NCI-H2107 treated with DMSO at 0.1 percent for 48 hours (cell line): ENCODE data around the gene CTDSPL2.
A peak's percentile ranks its signal among the peaks of the same experiment; 100 is the strongest.
"Not testable (repeated sequence)": the region's sequence is repeated elsewhere in the genome, so short reads cannot be mapped to it uniquely, and the experiment has no call there.

Source experiments
- DNase-seq: peaks from one replicate; lab custom pipeline; 2025; ENCODE audit not compliant: unreplicated experiment; lab: John Stamatoyannopoulos, UW

The CTDSPL2 gene

DNA sequence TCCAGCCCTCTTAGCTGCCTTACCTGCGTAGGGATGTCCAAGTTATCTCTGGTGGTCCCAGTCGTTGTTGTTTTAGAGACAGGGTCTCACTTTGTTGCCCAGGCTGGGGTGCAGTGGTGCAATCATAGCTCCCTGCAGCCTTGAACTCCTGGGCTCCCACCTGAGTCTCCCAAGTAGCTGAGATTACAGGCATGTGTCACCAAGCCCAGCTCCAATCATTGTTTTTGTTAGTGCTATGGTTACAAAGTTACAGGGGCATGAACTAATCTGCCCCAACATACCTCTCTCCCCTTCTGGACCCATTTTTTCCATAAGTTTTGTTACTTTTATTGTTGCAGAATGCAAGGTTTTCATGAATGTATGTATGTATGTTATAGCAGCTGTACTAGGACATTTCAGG lies 54.7 kb downstream of the CTDSPL2 start:
- DNase-seq, result no peak

DNA sequence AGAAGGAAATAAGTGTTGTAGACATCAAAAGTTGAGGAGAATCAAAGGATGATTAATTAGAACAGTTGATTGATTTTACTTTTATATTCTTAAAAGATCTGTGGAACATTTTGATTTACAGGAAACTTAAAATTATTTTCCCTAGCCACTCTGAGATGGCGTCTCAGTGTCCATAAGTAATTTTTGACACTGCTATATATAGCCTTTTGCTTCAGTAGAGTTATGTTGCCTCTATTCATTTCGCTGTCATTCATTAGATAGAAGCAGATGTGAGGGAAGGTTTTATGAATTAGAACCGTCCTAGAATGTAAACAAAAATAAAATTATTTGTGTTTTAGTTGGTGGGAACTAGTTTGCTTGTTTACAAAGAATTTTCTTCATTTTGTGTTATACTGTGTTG lies 58.5 kb downstream of the CTDSPL2 start:
- DNase-seq, result no peak

DNA sequence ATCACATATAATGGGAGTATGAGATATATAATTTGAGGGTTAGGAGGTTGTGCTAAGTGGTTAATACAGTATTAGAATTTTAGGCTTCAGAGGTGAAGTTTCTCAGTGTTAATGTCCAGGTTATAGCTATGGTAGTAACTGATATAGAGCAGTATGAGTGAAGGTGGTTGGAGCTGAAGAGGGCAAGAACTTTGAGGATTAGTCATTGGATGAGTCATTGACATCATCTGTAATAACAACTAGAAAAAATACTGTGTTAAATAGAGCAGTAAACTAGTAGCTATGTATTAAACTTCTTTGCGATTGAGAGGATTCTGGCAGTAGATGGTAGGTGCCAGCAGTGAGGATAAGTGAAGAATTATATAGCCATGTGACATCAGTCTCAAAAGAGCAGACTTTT lies 62.0 kb downstream of the CTDSPL2 start:
- no peak for DNase-seq

DNA sequence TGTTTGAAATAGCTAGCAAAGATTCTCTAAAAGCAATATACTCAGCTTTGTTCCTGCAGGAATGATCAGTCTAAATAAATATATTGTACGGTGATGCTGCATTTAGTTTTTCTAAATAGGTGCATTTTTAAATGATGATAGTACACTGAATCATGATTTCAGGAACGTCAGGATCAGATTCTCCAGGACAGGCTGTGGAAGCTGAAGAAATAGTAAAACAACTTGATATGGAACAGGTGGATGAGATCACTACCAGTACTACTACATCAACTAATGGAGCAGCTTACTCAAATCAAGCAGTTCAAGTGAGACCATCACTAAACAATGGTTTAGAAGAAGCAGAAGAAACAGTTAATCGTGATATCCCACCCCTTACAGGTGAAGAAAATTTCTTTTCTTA lies 63.2 kb downstream of the CTDSPL2 start:
- no peak for DNase-seq

DNA sequence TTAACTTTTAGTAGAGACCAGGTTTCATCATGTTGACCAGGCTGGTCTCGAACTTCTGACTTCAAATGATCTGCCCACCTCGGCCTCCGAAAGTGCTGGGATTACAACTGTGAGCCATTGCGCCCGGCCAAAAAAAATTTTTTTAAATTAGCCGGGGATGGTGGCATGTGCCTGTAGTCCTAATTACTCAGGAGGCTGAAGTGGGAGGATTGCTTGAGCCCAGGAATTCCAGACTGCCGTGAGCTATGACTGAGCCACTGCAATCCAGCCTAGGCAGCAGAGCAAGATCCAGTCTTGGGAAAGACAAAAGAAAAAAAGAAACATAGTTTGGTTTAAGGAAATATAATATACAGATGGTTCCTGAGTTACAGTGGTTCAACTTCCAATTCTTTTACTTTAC lies 64.6 kb downstream of the CTDSPL2 start:
- no peak for DNase-seq

DNA sequence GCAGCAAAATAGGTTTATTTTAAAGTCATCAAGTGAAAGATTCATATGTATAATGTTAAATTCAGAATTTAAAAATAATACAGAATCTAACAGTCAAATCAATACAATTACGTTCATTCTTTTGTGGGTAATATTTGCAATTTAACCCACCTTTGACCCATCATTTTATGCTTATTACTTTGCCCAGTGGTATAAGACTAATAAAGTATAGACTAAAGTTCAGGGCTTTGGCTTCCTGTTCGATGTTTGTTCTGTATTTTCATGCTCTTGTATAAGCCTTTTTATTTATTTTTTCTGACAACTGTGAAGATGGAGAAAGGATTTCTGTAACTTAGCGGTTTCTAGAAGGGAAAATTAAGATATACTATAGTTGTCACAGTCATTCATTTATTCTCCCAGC lies 65.2 kb downstream of the CTDSPL2 start:
- no peak for DNase-seq

DNA sequence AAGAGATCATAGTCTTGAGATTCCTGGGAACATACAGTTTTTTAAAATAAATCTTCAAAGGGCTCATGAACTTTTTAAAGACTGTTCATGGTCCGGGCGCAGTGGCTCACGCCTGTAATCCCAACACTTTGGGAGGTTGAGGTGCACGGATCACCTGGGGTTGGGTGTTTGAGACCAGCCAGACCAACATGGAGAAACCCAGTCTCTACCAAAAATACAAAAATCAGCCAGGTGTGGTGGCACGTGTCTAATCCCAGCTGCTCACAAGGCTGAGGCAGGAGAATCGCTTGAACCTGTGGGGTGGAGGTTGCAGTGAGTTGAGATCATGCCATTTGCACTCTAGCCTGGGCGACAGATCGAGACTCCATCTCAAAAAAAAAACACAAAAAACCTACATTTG lies 68.1 kb downstream of the CTDSPL2 start:
- no peak for DNase-seq

DNA sequence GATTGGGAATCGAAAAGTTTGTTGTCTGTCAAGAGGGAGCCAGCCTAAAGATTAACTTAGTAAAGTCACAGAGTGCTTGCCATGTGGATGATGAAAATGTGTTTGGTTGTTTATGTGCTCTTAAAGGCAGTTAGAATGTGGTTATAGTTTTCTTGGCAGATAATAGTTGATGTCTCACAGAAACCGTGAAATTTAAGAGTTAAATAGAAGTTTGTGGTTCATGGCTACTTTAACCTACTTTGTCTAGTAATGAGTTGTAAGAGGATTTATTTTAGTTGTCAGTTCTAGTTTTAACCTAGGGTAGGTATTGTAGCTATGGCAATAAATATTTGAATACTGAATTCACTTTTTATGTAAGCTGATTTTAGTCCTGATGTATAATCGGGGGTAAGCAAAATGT lies 73.1 kb downstream of the CTDSPL2 start:
- no peak for DNase-seq

DNA sequence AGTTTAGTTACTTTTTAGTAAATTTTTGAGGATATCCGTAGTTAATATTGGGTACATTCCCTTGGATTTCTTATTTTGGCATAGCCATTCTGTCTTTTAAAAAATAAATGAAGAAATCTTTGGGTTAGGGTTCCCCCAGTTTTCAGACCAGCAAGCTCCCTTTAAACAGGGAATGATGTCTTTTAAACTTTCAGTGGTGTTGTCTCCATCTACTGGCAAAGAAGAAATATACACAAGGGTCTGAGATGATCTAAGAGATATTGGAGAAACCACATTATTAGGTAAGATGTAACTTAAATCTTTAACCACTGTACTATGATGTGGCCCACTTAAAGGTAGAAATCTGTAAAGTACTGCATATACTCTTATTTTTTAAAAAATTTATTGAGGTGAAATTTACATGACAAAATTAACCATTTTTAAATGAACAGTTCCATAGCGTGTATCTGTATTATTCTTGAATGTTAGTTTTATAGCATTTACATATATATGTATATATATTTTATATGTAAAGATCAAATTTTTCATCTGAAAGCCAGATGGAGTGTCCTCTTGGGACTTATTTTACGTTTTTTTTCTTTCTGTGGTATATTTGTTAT lies 74.4 kb downstream of the CTDSPL2 start:
- DNase-seq, result no peak

DNA sequence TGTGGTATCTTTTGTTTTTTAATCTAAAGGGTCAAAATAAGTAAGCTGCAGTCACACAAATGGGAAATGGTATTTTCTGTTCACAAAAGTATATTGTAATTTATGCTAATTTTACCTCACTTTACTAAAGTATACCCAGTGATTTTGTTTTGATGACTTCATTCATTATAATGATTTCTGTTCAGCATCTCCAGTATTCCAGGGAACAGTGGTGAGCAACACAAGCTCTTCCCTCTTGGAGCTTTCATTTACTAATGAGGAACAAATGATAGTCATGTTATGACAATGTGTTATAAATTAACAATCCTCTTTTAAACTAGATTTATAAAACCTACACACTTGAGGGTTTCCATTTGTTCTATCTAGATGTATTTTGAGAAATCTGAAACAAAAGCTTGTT lies 89.0 kb downstream of the CTDSPL2 start:
- DNase-seq, result no peak

DNA sequence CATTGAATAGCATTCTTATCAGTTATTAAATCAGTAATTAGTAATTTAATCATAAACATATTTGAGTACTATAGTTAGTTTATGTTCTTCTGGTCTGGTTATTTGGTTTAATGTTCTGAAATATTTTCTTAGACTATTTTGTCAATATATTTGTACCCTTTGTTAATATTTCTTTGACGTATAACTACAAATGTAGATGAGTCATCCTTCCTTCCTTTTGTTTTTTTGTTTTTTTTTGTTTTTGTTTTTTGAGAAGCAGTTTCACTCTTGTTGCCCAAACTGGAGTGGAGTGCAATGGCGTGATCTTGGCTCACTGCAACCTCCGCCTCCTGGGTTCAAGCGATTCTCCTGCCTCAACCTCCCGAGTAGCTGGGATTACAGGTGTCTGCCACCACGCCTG lies 92.1 kb downstream of the CTDSPL2 start:
- DNase-seq, result no peak

DNA sequence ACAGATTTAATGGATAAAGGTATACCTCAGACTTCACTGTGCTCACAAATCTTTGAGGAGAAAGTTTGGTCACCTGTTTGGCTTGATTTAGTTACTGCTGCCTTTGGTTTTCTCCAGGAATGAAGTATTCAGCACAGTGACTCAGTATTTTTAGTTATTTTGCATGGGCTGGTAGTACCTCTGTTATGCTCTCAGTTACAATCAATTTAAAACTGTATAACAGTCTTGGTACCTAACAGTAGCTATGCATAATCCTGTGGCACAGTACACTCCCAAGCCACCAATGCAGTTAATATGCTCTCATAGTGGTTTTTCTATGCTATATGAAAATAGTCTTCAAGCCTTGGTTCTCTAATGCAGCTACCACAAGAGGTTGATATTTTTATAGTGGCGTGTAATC lies 97.6 kb downstream of the CTDSPL2 start:
- no peak for DNase-seq

DNA sequence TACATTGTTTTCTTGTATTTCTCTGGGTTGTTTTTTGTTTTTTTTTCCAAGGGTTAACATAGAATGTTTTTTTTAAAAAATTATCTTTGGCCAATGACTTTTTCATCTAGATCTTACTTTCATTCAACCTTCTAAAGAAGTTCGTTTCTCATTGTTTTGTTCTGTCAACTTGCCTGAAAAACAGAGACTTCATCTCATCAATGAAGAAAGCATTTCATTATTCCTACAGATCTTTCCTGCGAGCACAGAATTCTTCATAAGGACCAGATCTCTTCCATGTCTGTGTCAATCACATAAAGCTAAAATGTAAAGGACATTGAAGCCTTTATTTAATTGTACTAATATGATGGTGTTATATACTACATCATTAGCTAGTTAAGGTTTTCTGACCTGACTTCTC lies 99.8 kb downstream of the CTDSPL2 start:
- DNase-seq, result no peak

DNA sequence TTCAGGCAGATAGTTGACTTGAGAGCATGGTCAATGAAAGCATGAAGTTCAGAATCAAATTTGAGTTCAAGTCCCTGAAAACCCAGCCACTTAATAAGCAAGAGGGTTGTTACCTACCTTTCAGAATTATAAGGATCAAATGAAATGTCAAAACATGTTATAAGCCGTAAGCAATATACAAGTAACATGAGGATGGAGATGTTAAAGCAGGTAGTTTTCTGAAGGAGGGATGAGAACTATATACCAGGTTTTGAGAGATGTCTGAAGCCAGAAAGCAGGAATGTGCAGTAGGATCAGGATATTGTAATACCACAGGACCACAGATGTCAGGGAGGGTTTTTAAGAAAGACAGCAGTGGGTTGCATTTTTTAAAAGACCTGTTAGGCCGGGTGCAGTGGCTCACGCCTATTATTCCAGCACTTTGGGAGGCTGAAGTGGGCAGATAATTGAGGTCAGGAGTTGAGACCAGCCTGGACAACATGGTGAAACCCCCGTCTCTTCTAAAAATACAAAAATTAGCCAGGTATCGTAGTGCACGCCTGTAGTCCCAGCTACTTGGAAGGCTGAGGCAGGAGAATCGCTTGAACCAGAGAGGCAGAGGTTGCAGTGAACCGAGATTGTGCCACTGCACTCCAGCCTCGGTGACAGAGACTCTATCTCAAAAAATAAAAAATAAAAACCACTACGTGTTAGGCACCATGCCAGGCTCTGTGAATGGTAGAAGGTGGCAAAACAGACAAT lies 102.6 kb downstream of the CTDSPL2 start:
- no peak for DNase-seq

DNA sequence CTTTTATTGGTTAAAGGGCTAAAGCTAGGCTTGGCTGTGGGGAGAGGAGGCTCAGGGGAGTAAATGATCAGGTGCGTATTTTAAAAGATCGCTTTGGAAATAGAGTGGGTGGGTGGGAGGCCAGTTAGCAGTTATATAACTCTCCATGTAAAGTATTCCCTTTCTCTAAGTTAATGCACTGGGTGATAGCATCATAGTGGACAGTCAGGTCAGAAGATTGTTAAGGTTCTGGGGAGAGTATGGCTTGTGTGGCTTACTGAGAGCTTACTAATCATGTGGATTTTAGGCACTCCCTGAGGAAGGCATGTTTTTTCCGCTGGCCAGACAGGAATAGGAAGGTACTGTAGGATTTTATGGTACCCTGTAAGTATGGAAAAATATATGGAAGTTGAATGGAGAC lies 103.2 kb downstream of the CTDSPL2 start:
- no peak for DNase-seq

DNA sequence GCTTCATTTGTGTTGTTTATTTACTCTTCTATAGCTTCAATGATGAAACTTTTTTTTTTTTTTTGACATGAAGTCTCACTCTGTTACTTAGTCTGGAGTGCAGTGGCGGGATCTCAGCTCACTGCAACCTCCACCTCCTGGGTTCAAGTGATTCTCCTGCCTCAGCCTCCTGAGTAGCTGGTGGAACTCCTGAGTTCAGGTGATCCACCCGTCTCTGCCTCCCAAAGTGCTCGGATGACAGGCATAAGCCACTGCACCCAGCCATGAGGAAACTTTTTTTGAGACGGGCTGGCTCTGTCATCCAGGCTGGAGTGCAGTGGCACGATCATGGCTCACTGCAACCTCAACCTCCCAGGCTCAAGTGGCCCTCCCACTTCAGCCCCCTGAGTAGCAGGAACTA lies 104.8 kb downstream of the CTDSPL2 start:
- not testable (repeated sequence) for DNase-seq

DNA sequence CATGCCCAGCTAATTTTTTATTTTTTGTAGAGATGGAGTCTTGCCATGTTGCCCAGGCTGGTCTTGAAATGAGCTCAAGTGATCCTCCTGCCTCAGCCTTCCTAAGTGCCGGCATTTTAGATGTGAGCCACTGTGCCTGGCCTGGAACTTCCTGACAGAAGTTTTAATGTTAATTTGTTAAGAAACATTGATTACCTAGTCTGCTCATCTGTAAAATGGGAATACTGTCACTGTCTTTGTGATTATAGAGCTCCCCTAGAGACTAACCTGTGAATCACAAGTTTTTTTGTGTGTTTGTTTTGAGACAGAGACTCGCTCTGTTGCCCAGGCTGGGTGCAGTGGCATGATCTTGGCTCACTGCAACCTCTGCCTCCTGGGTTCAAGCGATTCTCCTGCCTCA lies 105.3 kb downstream of the CTDSPL2 start:
- DNase-seq, result no peak

DNA sequence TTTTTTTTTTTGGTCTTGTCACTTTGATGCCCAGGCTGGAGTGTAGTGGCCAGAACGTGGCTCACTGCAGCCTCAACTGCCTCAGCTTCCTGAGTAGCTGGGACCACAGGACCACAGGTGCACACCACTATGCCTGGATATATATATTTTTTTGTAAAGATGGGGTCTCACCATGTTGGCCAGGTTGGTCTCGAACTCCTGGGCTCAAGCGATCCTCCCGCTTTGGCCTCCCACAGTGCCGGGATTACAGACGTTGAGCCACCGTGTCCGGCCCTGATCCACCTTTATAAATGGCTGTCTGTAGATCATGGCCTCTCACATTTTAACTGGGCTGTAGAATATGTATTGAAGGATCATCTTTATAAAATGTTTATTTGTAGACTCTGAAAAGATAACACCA lies 107.7 kb downstream of the CTDSPL2 start:
- DNase-seq, result no peak

DNA sequence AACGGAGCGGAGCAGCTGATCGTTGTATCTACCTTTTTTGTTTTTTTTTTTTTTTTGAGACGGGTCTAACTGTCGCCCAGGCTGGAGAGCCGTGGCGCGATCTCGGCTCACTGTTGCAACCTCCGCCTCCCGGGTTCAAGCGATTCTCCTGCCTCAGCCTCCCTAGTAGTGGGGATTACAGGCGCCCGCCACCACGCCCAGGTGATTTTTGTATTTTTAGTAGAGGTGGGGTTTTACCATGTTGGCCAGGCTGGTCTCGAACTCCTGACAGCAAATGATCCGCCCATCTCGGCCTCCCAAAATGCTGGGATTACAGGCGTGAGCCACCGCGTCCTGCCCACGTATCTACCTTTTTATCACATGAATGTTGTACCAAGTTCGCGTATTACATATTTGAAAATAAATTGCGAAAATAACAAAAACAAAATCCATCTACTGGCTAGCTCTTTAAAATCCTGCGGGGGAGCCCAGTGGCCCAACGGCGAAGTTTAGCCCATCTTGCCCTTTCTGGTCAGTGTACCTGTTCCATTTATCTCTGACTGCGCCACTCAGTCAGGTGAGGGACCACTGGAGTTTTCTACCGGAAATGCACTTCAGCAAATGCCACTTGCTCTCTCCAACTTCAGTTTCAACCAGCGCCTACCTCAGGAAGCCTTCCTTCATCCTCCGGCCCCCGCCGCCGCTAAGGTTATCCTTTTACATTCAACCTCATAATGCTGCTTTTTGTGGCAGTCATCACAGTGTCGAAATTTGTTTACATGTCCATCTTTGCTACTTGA lies 108.3 kb downstream of the CTDSPL2 start:
- DNase-seq, result no peak

DNA sequence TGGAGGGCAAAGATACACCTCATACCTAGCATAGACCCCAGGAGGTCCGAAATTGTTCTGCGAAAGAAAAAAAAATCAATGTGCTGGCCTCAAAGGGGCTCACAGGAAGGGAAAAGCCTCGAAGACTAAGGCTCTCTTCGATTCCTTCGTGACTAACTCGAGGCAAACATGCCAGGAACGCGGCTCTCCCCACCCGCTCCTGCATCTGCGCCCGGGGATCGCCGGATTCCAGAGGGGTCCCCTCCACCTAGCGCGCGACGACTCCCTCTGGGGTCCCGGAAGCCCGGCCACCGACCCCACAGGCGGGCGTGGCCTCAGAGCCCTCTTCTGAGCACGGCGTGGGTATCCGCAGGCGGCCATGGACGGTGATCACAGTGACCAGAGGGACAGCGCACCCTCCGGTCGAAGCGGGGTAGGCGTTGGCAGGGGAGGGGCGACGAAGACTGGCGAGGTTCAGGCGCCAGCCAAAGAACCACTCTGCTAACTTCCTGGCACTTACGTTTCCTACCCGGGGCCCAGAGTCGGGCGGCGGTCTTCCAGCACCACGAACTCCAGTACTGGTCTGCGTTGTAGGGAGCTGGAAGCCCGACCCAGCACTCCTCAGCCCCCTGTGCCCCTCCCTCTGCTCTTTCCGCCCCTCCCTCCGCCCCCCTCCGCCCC lies 109.0 kb downstream of the CTDSPL2 start:
- peak; percentile 64 for DNase-seq

DNA sequence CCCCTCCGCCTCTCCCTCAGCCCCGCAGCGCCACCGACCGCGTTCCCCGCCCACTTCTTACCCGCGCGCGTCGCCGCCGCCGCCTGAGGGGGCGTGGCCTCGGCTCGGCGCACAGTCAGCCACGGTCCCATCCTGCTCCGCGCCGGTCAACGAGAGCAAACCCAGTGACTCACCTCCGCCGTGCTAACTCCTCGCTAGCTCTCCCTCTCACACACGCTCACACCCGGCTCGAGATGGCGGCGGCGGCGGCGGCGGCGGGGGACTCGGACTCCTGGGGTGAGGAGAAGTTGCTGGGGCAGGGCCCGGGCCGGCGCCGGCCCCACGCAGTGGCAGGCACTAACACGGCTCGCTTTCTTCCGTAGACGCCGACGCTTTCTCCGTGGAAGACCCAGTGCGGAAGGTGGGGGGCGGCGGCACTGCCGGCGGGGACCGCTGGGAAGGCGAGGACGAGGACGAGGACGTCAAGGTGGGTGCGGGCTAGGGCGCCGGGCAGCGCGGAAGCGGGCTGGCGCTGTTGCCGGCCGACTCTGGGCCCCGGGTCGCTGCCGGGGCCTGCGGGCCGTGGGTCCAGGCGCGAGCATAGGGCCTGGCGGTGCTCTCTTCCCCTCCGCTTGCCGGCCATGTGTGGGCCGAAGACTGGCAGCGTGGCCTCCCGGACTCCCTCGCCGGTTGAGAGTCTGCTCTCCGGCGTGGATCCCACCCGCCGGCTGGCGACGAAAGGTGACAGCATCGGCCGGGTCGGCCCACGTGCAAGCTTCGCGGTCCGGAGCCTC lies 109.7 kb downstream of the CTDSPL2 start, which contains the start of gene EIF3J:
TSS of gene EIF3J (plus strand) at position 186 of the 773 bp plus-strand sequence. CDS start at position 234, 48 bp downstream.
- peak; percentile 78 for DNase-seq
